ENCODE data around the gene CMC1. TPM values are rescaled to one million over a fixed set of nuclear protein-coding genes. Genes with fewer than 3 reads are reported as not detected.
A peak's percentile ranks its signal among the peaks of the same experiment; 100 is the strongest.

Gene CMC1
- total and polyA plus RNA-seq, 9 of the 15 experiments (the other 6 are each of a cell fraction or from before 2014, with no cell fraction given): 15.9 to 74.6 (median 48.9) TPM

- TF ChIP-seq ZBTB40 (IDR thresholded peaks at IDR 0.05) (no peak), ZBTB40 (CRISPR knock-in tag; IDR thresholded peaks at IDR 0.05) (0 out of 2 replicates have a peak, but pooled peaks have one; percentile 24), ILK (tag; IDR thresholded peaks at IDR 0.05; ENCODE audit: borderline replicate concordance, low read depth) (no peak), PKNOX1 (IDR thresholded peaks at IDR 0.05) (peak; percentile 49; the same call in 1 of the 2 replicates), PRDM10 (IDR thresholded peaks at IDR 0.05; ENCODE audit: partially characterized antibody) (peak; percentile 51), SMARCA5 (IDR thresholded peaks at IDR 0.05) (no peak), HDAC3 (IDR thresholded peaks at IDR 0.05; ENCODE audit: borderline replicate concordance, partially characterized antibody) (peak; percentile 32)
- TF ChIP-seq, protein P1, sequence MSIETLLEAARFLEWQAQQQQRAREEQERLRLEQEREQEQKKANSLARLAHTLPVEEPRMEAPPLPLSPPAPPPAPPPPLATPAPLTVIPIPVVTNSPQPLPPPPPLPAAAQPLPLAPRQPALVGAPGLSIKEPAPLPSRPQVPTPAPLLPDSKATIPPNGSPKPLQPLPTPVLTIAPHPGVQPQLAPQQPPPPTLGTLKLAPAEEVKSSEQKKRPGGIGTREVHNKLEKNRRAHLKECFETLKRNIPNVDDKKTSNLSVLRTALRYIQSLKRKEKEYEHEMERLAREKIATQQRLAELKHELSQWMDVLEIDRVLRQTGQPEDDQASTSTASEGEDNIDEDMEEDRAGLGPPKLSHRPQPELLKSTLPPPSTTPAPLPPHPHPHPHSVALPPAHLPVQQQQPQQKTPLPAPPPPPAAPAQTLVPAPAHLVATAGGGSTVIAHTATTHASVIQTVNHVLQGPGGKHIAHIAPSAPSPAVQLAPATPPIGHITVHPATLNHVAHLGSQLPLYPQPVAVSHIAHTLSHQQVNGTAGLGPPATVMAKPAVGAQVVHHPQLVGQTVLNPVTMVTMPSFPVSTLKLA (conservative IDR thresholded peaks at IDR 0.05): no peak
These were observed 108.1 kb downstream of the CMC1 start (continued) for GRCh38 chr3:28349469-28350000.
